EH (cell line): Measurements from ENCODE around the gene NOS1AP.
A peak's percentile ranks its signal among the peaks of the same experiment; 100 is the strongest.

Experiments
- DNase-seq: peaks from one replicate; pipeline ENCODE4 v3.0.0-alpha.2; 2015; ENCODE audit warnings: low read depth

The NOS1AP gene

GRCh38 chr1:162253790-162254189, 184.3 kb downstream of the NOS1AP start:
- DNase-seq, result no peak

DNA sequence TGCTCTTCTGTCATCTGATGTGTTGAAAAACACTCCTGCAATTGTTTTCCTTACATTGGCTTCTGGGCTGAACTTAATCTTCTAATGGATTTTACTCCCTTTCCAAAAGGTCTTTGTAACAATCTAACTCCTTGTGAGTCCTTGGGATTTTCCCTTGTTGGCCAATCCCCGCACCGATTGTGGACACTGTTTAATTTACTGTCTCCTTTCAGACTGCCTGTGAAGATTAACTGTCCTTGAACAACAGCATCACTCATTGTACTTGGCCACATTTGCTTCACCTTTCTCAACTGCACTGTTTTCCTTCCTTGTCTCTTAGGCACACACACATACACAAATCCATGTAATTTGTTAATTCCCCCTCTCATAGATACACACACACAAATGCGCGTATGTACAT, 186.8 kb downstream of the NOS1AP start:
- DNase-seq, result no peak

GRCh38 chr1:162258394-162258793, 188.9 kb downstream of the NOS1AP start:
- no peak for DNase-seq

GRCh38 chr1:162259894-162260455, 190.5 kb downstream of the NOS1AP start:
- no peak for DNase-seq

DNA sequence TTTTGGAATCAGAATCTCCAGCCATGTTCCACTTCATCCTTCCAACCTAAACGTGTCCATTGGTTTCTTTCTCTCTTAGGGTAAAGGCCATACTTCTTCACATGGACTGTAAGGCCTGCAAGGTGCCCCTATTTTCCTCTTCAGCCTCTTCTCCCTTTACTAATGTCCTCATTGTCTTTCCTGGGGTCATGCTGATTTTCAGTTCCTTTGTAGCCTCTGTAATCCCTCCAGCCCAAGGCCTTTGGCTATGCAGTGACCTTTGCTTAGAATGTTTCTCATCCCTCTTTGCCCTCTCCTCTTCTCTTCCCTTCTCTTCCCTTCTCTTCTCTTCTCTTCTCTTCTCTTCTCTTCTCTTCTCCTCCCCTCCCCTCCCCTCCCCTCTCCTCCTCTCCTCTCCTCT, 194.6 kb downstream of the NOS1AP start:
- no peak for DNase-seq

GRCh38 chr1:162265983-162266382, 196.5 kb downstream of the NOS1AP start:
- DNase-seq, result no peak

GRCh38 chr1:162270016-162270770, 200.7 kb downstream of the NOS1AP start:
- no peak for DNase-seq

GRCh38 chr1:162271972-162272371, 202.5 kb downstream of the NOS1AP start:
- DNase-seq, result no peak

GRCh38 chr1:162272419-162272818, 202.9 kb downstream of the NOS1AP start:
- DNase-seq, result no peak

- no peak for DNase-seq
Measured at GRCh38 chr1:162275622-162276175, 206.2 kb downstream of the NOS1AP start.

GRCh38 chr1:162276493-162276892, 207.0 kb downstream of the NOS1AP start:
- DNase-seq, result peak; percentile 46

DNA sequence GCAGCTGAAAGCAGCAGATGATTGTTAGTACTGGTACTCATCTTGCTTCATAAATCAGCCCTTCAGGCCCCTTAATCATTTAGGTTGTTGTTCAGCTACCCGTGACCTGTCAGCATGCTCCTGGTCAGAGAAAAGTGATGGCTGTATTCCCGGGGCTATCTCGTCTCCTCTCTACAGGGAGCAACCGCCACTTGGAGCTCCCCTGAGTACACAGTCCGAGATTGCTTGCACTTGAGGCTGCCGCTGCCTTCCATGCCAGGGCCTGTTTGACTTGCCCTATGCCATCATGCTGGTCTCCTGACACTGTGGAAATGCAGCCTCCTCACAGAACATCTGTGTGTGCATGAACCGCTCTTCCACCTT, 209.6 kb downstream of the NOS1AP start:
- DNase-seq, result no peak

- no peak for DNase-seq
Measured at GRCh38 chr1:162281426-162281825, 211.9 kb downstream of the NOS1AP start.

DNA sequence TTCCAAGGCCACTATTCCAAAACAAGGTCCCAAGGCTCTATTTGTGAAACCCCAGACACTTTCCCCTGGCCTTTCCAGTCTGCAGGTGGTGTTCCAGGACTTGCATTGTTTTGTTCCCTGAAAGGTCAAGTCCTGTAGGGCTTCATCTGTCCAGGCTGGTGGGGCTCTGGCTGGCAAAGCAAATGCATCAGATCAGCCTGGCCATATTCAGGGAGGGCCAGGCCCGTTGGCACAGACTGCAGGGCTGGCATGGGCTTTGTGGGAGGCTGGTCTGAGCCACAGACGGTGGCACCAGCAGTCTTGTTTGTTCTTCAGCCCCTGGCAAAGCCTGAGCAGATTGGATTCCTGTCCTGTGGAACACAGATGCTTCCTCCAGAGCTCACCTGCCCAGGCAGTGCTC, 214.2 kb downstream of the NOS1AP start:
- no peak for DNase-seq

- no peak for DNase-seq
Measured at GRCh38 chr1:162284206-162284955, 214.9 kb downstream of the NOS1AP start.

DNA sequence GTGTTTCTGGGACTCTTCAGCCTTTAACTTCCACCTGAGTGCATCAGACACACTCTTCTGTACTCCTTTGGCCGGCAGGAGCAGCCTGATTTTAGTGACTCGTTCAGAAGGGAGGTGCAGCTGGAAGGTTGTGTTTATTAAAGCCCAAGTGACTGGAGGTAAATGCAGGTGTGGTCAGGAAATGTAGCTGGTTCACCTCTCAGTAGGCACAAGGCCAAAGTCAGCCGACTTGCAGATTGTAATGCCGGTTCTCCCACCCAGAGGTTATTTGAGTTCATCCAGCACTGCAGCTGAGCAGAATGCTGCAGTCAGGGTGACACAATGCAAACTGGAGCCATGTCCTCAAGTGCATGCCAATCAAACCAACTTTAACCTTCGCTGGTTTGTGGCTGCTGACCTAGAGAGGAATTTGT, 215.7 kb downstream of the NOS1AP start:
- no peak for DNase-seq

DNA sequence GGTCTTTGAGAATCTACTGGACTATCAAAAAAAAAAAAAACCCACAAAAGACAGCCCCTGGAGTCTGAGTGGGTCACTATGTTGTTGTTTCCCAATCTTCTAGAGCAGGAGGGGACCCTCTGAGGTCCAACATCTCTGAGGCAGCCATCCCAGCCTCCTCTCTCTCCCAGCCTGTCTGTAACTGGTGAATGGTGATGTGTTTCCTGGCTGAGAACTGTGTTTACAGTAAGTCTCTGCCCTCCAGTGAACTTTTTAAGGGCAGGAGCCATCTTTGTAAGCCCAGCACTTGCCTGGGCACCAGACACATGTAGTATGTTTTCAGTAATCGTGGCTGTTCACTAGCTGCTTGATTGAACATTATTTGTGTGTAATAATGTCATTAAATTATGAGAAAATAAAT, 221.5 kb downstream of the NOS1AP start:
- no peak for DNase-seq

DNA sequence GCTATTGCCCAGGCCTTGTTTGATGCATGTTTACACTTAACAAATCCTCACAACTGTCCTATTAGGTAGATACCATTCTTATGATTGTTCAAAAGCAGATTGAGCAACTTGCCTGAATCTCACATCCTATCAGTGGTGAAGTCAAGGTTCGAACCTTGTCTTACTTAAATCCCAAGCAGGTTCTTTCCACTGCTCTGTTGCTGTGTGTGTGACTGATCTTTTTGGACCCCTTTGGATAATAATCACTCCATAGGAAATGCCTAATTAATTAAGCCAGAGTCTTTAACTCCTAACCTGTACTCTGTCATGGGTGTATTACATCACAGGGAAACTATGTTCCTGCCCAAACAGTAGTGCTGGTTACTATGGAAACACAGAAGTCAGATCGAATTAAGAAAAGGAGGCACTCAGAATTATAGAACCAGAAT, 222.9 kb downstream of the NOS1AP start:
- DNase-seq, result peak; percentile 43

DNA sequence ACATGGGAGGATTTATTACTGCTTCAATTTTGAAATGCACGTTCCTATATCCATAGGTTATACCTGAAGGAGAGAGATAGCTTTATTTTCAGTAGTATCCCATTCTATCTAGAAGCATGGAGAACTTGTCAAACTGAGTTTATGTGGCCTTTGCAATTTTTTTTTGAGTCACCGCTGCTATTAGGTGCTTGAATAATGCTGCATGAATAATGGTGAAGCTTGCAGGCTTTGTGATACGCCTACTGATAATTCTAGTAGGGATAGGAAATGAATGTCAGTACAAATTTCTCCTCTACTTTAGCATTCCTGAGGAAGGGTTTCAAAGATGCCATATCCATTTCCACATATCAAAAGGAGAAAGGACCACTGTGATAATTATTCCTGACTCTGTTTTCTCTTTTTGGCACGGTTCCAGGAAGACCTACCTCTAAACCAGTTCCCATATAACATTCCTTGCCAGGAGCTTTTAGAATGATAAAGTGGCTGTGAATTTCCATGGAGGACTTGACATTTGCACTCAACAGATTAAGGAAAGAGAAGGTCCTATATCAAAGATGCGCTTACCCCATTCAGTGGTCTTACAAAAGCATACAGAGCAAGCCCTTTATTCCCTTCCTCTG, 223.7 kb downstream of the NOS1AP start:
- DNase-seq, result no peak

DNA sequence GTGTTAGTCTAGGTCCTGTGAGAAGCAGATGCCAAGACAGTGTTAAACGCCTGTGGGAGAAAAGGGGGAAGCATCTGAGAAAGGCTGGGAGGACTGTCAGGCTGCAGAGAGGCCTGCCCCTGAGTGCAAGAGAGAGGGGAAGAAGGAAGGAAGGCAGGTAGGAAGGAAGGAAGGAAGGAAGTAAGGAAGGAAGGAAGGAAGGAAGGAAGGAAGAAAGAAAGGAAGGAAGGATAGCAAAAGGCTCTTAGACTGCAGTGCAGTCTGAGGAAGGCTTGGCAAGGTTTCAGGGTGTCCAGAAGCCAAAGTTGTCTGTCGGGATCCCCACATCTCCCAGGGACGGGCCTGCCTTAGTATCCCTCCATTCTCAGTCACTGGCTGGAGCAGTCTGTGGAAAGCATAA, 224.5 kb downstream of the NOS1AP start:
- no peak for DNase-seq

- no peak for DNase-seq
Measured at GRCh38 chr1:162297208-162297607, 227.7 kb downstream of the NOS1AP start.

DNA sequence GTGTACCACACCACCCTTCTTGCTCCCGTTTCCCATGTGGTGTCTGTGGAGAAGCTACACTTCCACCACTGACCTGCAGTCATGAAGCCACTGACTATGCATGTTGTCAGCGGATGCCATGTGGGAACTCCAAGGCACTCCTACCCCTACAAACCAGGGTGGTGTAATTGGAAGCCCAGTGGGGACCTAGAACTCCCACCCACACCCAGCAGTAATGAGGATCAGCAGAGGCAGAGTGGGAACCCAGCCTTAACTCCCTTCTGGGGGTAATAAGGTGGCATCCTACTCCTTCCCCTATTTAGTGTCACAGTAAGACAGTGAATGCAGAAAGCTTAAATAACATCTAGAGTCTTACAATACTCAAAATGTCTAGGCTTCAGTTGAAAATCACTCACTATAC, 228.8 kb downstream of the NOS1AP start:
- DNase-seq, result no peak

- no peak for DNase-seq
Measured at GRCh38 chr1:162299018-162299417, 229.5 kb downstream of the NOS1AP start.
